Vagina (tissue), 2 donors: Measurements from ENCODE around the gene SLC35D2.

ENCODE experiments used
- CTCF ChIP-seq, 3 experiments: fragments of 450-650 bp in 2 of 3; fragments of 200-600 bp in 1 of 3; sonication (generic) in 1 of 3; IDR thresholded peaks; one replicate each; pipeline ENCODE4 v1.5.1; 2017 to 2019; ENCODE audit warnings: antibody characterized with exemption in 3 of 3, mild to moderate bottlenecking in 2 of 3, moderate library complexity in 2 of 3
- POLR2A ChIP-seq, 2 donors: fragments of 450-650 bp; IDR thresholded peaks; one replicate each; pipeline ENCODE4 v1.6.1; 2017; ENCODE audit warnings: antibody characterized with exemption in 2 of 2, mild to moderate bottlenecking in 2 of 2, moderate library complexity in 2 of 2
- POLR2AphosphoS5 ChIP-seq, 2 donors: sonication (generic); formaldehyde crosslinking; IDR thresholded peaks; one replicate each; pipeline ENCODE4 v1.9.0; 2017; ENCODE audit warnings: antibody characterized with exemption in 2 of 2, mild to moderate bottlenecking in 2 of 2, low read depth in 1 of 2; ENCODE audit not compliant: insufficient read depth in 1 of 2

GRCh38 chr9:96386157-96386556, 2.6 kb upstream of the SLC35D2 start:
- TF ChIP-seq POLR2A (IDR thresholded peaks at IDR 0.05) (no peak), CTCF (IDR thresholded peaks at IDR 0.05) (no peak), POLR2AphosphoS5 (IDR thresholded peaks at IDR 0.05; ENCODE audit: insufficient read depth in 1 of 2, low read depth in 1 of 2) (no peak)
